NB4 (cell line): Measurements from ENCODE around the gene KIF1A.

Source experiments
- DNase-seq: peaks from one replicate; pipeline ENCODE4 v3.0.0; 2010; ENCODE audit warnings: low read depth
- H3K4me3 ChIP-seq: one replicate; pipeline ENCODE4 v1.5.1; 2011; ENCODE audit warnings: mild to moderate bottlenecking, low read depth, low read length, moderate library complexity
- CTCF ChIP-seq: IDR thresholded peaks from one replicate; pipeline ENCODE4 v1.5.1; 2012; ENCODE audit warnings: low read depth, low read length
- MAX ChIP-seq: IDR thresholded peaks from 2 replicates; pipeline ENCODE4 v1.6.1; 2011; ENCODE audit warnings: low read depth, low read length
- MYC ChIP-seq: IDR thresholded peaks from 2 replicates; pipeline ENCODE4 v1.6.1; 2011; ENCODE audit warnings: low read depth, low read length
- POLR2A ChIP-seq: IDR thresholded peaks from 2 replicates; pipeline ENCODE4 v1.6.1; 2011; ENCODE audit warnings: mild to moderate bottlenecking; ENCODE audit not compliant: insufficient read length; ENCODE audit errors: extremely low read depth

KIF1A gene

GRCh38 chr2:240814946-240815760 is 4.9 kb downstream of the KIF1A start:
- DNase-seq, result no peak
- no peak overlapping the region for H3K4me3 ChIP-seq
- TF ChIP-seq MAX (no peak), MYC (no peak), POLR2A (no peak), CTCF (no peak)

- H3K4me3 ChIP-seq, result no peak overlapping the region
- no peak for TF ChIP-seq CTCF
- no peak for TF ChIP-seq POLR2A
- TF ChIP-seq MYC, result no peak
- no peak for TF ChIP-seq MAX
- no peak for DNase-seq
These were observed 5.7 kb downstream of the KIF1A start for GRCh38 chr2:240814280-240814679.

GRCh38 chr2:240813231-240813921 is 6.6 kb downstream of the KIF1A start:
- H3K4me3 ChIP-seq, result no peak overlapping the region
- DNase-seq, result no peak
- no peak for TF ChIP-seq POLR2A
- no peak for TF ChIP-seq MYC
- TF ChIP-seq MAX, result no peak
- TF ChIP-seq CTCF, result no peak

GRCh38 chr2:240812721-240813120 is 7.3 kb downstream of the KIF1A start:
- no peak for TF ChIP-seq MAX
- TF ChIP-seq CTCF, result no peak
- no peak for TF ChIP-seq POLR2A
- TF ChIP-seq MYC, result no peak
- DNase-seq, result no peak
- no peak overlapping the region for H3K4me3 ChIP-seq

- no peak for DNase-seq
- H3K4me3 ChIP-seq, result no peak overlapping the region
- TF ChIP-seq POLR2A (no peak), MYC (no peak), CTCF (no peak), MAX (no peak)
These were observed 7.7 kb downstream of the KIF1A start for GRCh38 chr2:240812301-240812680.
